K562 (cell line): ENCODE measurements around the gene NOXRED1. TPM values are rescaled to one million over a fixed set of nuclear protein-coding genes. Genes with fewer than 3 reads are reported as not detected.

Experiments
- CAMTA2 ChIP-seq: fragments of 250-450 bp; sonication (Bioruptor Pico); conservative IDR thresholded peaks from 2 replicates; pipeline ENCODE4 v1.5.1; 2022
- FOXA3 ChIP-seq, 2 experiments: fragments of 450-650 bp in 1 of 2; sonication (generic) in 1 of 2; formaldehyde crosslinking; IDR thresholded peaks in 1 of 2; conservative IDR thresholded peaks in 1 of 2; 2 replicates each; pipeline versions ENCODE4 v1.4.0 to v1.8.0; 2020 to 2022; ENCODE audit warnings: mild to moderate bottlenecking in 2 of 2, missing genetic modification reagents in 1 of 2
- JUN ChIP-seq, 2 experiments: sonication (generic) in 1 of 2; formaldehyde crosslinking in 1 of 2; IDR thresholded peaks; 2 replicates each; pipeline versions ENCODE4 v1.6.1 to v1.8.0; 2012 to 2022; ENCODE audit warnings: borderline replicate concordance in 2 of 2, mild to moderate bottlenecking in 2 of 2, improper control_type of control experiment in 1 of 2, low read depth in 1 of 2, low read length in 1 of 2, missing genetic modification reagents in 1 of 2
- MNT ChIP-seq, 2 experiments: fragments of 450-650 bp; conservative IDR thresholded peaks; 2 replicates each; pipeline ENCODE4 v1.6.1; 2017; ENCODE audit warnings: mild to moderate bottlenecking in 2 of 2, moderate library complexity in 2 of 2
- SPI1 ChIP-seq: IDR thresholded peaks from 2 replicates; pipeline ENCODE4 v1.6.1; 2011; ENCODE audit warnings: low read depth, low read length, control low read depth, borderline replicate concordance
- SREBF1 ChIP-seq: fragments of 150-350 bp; IDR thresholded peaks from 2 replicates; pipeline ENCODE4 v1.6.1; 2014; ENCODE audit warnings: antibody characterized with exemption, low read depth, low read length, borderline replicate concordance
- THRA ChIP-seq: fragments of 450-650 bp; IDR thresholded peaks from 2 replicates; pipeline ENCODE4 v1.6.1; 2017; ENCODE audit warnings: mild to moderate bottlenecking, moderate library complexity
- ZNF282 ChIP-seq: sonication (generic); formaldehyde crosslinking; IDR thresholded peaks from 2 replicates; pipeline ENCODE4 v1.8.1; 2023; ENCODE audit warnings: missing genetic modification reagents
- polyA plus RNA-seq, 8 experiments: library from polyadenylated mRNA; depleted of rRNA in 4 of 8; stranded (reverse) in 5 of 8; unstranded in 3 of 8; fragments of >200 nt; fragmentation: Nextera tagmentation in 2 of 8; fragmentation: Illumina TruSeq in 1 of 8; extraction: Ambion mirVana in 2 of 8; extraction: Trizol in 1 of 8; gene quantifications; 2 replicates each; pipeline versions ENCODE4 v1.2.1 to v1.2.3, GENCODE V29; 2011 to 2014; ENCODE audit warnings: inconsistent platforms in 1 of 8, missing spikeins in 1 of 8
- total RNA-seq, 7 experiments: library from RNA; depleted of rRNA in 6 of 7; stranded (reverse); fragments of >200 nt in 6 of 7; fragmentation: Illumina TruSeq in 2 of 7; extraction: Trizol in 2 of 7; gene quantifications; 2 replicates each; pipeline versions ENCODE4 v1.2.1 to v1.2.3, GENCODE V29; 2011 to 2021; ENCODE audit warnings: low replicate concordance in 1 of 7

Gene NOXRED1
- total and polyA plus RNA-seq, 9 of the 15 experiments (the other 6 are each of a cell fraction or from before 2014, with no cell fraction given), result 0.15 to 0.85 (median 0.30) TPM

DNA sequence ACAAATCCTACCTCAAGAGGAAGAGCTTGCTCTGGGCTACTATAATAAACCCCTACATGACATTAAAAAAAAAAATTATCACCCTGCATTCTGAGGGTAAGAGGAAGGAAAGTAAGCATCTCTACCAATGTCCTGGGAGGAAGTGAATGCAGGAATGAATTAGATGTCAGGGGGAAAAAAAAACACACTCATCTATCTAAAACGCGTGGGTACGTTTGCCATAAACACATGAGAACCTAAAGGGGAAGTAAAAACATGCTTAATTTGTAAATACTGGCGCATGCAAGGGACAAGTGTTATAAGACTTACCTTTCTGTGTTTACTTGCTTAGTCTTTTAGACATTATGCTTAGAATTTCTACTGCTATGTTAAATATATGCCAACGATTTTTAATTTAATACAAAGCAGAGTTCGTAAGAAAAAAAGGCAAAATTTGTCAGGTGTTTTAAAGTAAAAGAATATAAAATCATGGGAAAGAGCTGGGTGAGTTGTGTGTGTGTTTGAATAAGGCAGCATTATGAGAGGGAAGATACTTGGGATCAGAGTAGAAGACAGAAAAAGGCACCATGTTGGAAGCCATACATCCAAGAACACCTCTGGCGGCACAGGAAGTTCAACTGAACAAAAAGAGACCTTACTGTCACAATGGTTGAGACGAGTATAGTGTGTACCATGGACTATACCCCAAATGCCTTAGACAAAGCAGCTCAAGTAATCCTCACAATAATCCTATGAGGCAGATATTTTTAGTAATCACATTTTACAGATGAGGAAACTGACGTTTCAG, 48.0 kb downstream of the NOXRED1 start (continued):
- TF ChIP-seq THRA, result no peak
- TF ChIP-seq FOXA3 (CRISPR knock-in tag; conservative IDR thresholded peaks at IDR 0.05 in 1 of 2, IDR thresholded peaks at IDR 0.05 in 1 of 2), result no peak
- TF ChIP-seq SPI1, result peak; percentile 44; the same call in 1 of the 2 replicates
- TF ChIP-seq JUN (IDR thresholded peaks at IDR 0.05; ENCODE audit: borderline replicate concordance, low read depth, low read length), result no peak
- TF ChIP-seq JUN (CRISPR knock-in tag; IDR thresholded peaks at IDR 0.05; ENCODE audit: borderline replicate concordance), result no peak
- TF ChIP-seq ZNF282 (CRISPR knock-in tag), result no peak
- no peak for TF ChIP-seq CAMTA2 (CRISPR knock-in tag)
- TF ChIP-seq SREBF1, result no peak
- peak in 1 of 2 experiments; percentile 53; a peak in 2 of 4 replicates for TF ChIP-seq MNT (conservative IDR thresholded peaks at IDR 0.05)
